Muscle layer of colon (tissue), 2 donors: ENCODE measurements around the gene HS1BP3.

Experiments used
- H3K27ac ChIP-seq: one replicate; pipeline ENCODE4 v1.7.0; 2013; ENCODE audit warnings: low read depth, mild to moderate bottlenecking, low read length, moderate library complexity
- H3K27me3 ChIP-seq, 2 donors: one replicate each; pipeline ENCODE4 v1.7.0; 2013; ENCODE audit warnings: low read length in 2 of 2, mild to moderate bottlenecking in 2 of 2; ENCODE audit not compliant: insufficient read depth in 2 of 2, control insufficient read depth in 1 of 2
- H3K36me3 ChIP-seq: one replicate; pipeline ENCODE4 v1.7.0; 2013; ENCODE audit warnings: mild to moderate bottlenecking, low read length; ENCODE audit not compliant: insufficient read depth
- H3K4me1 ChIP-seq: one replicate; pipeline ENCODE4 v1.7.0; 2013; ENCODE audit warnings: mild to moderate bottlenecking, low read length; ENCODE audit not compliant: insufficient read depth
- H3K4me3 ChIP-seq, 2 donors: one replicate each; pipeline ENCODE4 v1.7.0; 2013; ENCODE audit warnings: low read length in 2 of 2, low read depth in 1 of 2, mild to moderate bottlenecking in 1 of 2, moderate library complexity in 1 of 2
- H3K9ac ChIP-seq: one replicate; pipeline ENCODE4 v1.7.0; 2013; ENCODE audit warnings: low read length
- H3K9me3 ChIP-seq: one replicate; pipeline ENCODE4 v1.7.0; 2013; ENCODE audit warnings: mild to moderate bottlenecking, low read length
- donor health status: abdominal sarcoma.
- donor health status: Adenocarcinoma of cecum.

Gene HS1BP3, protein sequence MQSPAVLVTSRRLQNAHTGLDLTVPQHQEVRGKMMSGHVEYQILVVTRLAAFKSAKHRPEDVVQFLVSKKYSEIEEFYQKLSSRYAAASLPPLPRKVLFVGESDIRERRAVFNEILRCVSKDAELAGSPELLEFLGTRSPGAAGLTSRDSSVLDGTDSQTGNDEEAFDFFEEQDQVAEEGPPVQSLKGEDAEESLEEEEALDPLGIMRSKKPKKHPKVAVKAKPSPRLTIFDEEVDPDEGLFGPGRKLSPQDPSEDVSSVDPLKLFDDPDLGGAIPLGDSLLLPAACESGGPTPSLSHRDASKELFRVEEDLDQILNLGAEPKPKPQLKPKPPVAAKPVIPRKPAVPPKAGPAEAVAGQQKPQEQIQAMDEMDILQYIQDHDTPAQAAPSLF

DNA sequence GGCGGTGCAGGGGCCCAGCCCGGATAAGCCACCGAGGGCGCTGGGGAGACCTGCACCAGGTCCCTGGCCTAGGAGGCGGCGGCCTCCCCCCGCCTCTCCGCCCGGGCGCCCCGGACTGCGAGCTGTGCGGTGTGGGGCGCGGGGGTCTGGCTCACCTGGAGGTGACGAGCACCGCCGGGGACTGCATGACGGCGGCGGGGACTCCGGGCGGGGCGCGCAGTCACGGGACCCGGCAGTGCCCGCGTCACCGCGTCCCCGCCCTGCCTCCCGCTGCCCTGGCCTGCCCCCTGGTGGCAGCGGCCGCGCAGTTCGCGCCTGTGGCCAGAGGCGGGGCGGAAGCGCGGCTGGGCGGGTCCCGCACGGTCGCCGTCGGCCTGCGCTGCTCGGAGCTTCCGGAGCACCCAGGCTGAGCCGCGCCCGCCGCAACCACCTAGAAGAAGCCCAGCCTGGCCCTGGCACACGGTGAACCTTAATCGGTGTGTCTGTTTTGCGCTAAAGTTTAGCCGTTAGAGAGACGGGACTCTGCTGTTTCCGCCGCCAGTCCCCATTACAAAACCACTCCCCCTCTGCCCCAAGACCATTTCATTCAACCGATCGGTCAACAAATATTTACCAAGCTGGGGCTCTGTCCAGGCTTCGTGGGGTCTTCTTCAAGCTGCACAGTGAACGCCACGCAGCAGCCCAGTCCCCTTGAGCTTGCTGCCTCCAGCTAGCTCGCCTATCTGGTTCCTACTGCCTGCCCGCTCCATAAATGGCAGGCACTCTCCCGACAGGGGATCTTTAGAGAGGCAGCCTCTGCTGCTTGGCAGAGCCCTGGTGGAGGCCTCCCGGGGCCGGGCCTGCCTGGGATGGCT is at the start of gene HS1BP3:
Gene HS1BP3, minus strand, starts transcription at position 222 of the 854 bp plus-strand sequence. Its CDS starts 35 bp downstream, at position 187.
- Histone ChIP-seq H3K27me3 (no peaks in the 10 kb centered on the region), H3K4me3 (peak within 1 kb of the TSS; percentile 95 to 99), H3K27ac (peak within 1 kb of the TSS; percentile 98), H3K4me1 (peaks cover 41% of the 10 kb centered on the region), H3K9me3 (no peaks in the 10 kb centered on the region), H3K9ac (peak within 1 kb of the TSS; percentile 89), H3K36me3 (peaks cover 11% of the 10 kb centered on the region)

DNA sequence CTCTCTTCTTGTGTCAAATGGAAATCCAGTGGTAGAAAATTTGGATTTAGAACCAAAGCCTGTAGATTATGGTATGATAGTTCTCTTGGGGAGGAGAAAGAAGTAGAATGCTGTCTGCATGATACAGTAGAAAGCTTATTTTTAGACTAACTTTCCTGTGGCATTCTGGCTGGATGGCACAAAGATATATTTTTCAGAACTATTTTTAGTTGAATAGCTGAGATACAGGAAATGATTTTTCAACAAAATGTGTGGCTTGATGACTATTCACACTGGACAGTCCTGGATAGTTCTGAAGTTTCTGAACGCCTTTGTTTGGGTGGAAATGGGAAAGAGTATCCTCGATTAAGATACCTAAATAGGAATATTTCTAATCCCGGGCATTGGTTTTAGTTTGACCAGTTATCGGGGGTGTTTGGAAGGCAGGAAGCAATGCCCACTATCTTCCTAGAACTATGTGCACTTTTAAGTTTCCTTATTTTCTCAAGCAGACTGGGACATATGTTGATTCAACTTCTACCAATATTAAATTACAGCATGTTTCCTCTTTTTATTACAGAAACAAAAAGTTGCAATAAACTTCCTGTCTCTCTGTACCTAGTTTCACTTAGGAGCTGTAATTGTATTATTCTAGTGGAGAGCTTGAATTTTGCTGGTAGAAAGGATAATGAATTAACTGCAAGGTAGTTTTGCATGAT is 48.2 kb upstream of the HS1BP3 start:
- no peaks in the 10 kb centered on the region for H3K4me1 ChIP-seq
- H3K4me3 ChIP-seq = no peak overlapping the region
- no peaks in the 10 kb centered on the region for H3K27me3 ChIP-seq
- H3K36me3 ChIP-seq = no peaks in the 10 kb centered on the region
- no peak overlapping the region for H3K27ac ChIP-seq
- no peak overlapping the region for H3K9ac ChIP-seq
- no peaks in the 10 kb centered on the region for H3K9me3 ChIP-seq

DNA sequence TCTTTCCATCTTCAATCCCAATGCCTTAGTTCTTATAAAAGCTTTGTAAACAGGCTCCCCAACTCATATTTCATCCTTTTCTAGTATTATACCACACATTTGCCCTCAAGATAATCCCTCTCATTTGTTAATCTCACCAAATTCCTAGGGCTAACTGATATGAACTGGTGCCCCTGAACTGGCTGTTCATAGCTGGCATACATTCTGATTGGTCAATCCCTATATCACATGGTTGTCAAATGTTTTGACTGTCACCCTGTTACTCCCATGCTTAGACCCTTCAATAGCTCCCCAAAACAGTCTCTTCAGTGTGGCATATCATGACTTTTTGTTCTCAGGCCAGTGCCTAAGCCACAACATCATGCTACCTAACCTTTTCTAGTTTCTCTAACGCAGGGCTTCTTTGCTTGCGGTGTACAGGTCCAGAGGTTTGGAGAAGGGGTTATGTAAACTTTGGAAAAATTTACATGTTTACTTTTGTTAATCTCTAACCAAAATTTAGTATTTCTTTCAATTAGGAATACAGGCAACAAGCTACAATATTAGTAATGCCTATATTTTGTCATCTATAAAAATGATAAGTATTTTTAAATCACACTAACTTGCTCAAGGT is 46.5 kb upstream of the HS1BP3 start:
- Histone ChIP-seq H3K4me3 (no peak overlapping the region), H3K27ac (no peak overlapping the region), H3K36me3 (no peaks in the 10 kb centered on the region), H3K9me3 (no peaks in the 10 kb centered on the region), H3K27me3 (no peaks in the 10 kb centered on the region), H3K9ac (no peak overlapping the region), H3K4me1 (no peaks in the 10 kb centered on the region)

DNA sequence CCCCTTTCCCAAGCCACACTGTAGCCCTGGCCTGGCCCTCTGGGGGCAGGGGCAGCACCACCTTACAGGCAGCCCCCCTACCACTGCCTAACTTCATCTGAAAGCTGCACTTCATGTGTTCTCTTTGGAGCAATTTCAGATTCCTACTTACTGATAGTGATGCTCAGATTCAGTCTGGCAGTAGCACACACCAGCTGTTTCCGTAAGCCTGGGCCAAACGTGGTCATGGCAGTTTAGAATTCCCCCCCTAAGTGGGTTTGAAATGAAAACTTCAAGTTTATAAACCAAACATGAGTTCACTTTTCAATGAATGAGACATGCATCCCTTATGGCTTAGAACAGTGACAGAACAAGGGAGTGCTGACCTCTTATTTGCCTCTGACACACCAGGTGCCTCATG is 45.5 kb upstream of the HS1BP3 start:
- H3K9ac ChIP-seq = no peak overlapping the region
- H3K4me1 ChIP-seq = no peaks in the 10 kb centered on the region
- H3K4me3 ChIP-seq = no peak overlapping the region
- H3K27me3 ChIP-seq = no peaks in the 10 kb centered on the region
- H3K27ac ChIP-seq = no peak overlapping the region
- no peaks in the 10 kb centered on the region for H3K36me3 ChIP-seq
- H3K9me3 ChIP-seq = no peaks in the 10 kb centered on the region

DNA sequence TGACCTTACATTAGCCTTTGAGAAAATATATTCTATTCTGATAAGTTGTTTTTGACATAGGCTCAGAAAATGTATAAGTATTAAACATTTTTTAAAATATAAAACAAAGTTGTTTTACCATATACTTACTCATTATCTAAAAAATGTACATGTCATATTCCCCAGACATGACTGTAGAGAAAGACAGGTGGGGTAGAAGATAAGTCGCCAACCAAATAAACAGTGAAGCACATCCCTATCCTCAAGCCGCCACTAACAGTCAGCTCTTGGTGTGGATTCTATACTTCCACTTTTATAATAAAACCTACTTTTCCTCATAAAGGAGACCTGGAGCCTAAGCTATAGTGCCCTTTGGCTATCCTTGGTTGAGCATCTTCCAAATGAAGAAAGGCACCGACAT is 42.4 kb upstream of the HS1BP3 start:
- Histone ChIP-seq H3K27ac (no peak overlapping the region), H3K4me1 (no peaks in the 10 kb centered on the region), H3K27me3 (no peaks in the 10 kb centered on the region), H3K9me3 (no peaks in the 10 kb centered on the region), H3K4me3 (no peak overlapping the region), H3K9ac (no peak overlapping the region), H3K36me3 (peaks cover 2% of the 10 kb centered on the region)

DNA sequence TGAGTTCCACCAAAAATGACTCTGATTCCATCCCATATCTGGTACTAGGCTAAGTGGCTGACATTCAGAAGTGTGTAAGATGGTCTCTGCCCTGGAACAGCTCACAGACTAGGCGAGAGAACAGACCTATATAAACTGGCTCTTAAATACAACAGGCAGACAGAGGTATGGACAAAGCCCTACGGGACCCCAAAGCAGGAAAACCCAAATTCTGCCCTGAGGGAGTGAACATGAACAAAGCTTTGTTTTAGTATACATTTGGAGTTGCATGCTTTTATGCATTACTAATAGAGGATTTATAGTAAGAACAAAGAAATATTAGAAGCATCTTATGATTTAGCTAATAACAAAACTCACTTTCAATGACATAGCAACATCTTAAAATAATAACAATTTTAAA is 41.2 kb upstream of the HS1BP3 start:
- Histone ChIP-seq H3K4me1 (no peaks in the 10 kb centered on the region), H3K4me3 (no peak overlapping the region), H3K9ac (no peak overlapping the region), H3K36me3 (peaks cover 6% of the 10 kb centered on the region), H3K27ac (no peak overlapping the region), H3K27me3 (no peaks in the 10 kb centered on the region), H3K9me3 (no peaks in the 10 kb centered on the region)

DNA sequence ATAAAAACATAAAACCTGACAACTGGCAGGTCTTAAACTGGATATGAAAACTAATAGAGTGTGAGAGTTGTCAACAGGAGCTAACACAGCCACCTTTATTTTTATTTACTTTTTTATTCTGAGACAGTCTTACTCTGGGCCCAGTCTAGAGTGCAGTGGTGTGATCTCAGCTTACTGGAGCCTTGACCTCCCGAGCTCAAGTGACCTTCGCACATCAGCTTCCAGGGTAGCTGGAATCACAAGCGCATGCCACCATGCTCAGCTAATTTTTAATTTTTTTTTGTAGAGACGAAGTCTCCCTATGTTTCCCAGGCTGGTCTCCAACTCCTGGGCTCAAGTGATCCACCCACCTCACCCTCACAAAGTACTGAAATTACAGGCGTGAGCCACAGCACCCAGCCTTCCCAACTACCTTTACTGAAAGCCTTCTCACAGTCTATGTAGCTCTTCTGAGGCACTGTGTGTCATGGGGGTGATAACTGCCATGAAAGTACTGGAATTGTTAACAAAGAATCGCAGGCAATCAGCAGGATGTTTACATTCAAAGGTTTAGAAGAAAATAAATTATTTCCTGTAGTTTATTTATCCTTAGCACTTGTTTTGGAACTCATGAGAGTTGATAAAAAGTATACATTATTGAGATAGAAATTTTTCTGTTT is 40.3 kb upstream of the HS1BP3 start:
- no peak overlapping the region for H3K27ac ChIP-seq
- no peak overlapping the region for H3K4me3 ChIP-seq
- no peaks in the 10 kb centered on the region for H3K27me3 ChIP-seq
- no peaks in the 10 kb centered on the region for H3K9me3 ChIP-seq
- peaks cover 9% of the 10 kb centered on the region for H3K36me3 ChIP-seq
- no peak overlapping the region for H3K9ac ChIP-seq
- H3K4me1 ChIP-seq = no peaks in the 10 kb centered on the region

DNA sequence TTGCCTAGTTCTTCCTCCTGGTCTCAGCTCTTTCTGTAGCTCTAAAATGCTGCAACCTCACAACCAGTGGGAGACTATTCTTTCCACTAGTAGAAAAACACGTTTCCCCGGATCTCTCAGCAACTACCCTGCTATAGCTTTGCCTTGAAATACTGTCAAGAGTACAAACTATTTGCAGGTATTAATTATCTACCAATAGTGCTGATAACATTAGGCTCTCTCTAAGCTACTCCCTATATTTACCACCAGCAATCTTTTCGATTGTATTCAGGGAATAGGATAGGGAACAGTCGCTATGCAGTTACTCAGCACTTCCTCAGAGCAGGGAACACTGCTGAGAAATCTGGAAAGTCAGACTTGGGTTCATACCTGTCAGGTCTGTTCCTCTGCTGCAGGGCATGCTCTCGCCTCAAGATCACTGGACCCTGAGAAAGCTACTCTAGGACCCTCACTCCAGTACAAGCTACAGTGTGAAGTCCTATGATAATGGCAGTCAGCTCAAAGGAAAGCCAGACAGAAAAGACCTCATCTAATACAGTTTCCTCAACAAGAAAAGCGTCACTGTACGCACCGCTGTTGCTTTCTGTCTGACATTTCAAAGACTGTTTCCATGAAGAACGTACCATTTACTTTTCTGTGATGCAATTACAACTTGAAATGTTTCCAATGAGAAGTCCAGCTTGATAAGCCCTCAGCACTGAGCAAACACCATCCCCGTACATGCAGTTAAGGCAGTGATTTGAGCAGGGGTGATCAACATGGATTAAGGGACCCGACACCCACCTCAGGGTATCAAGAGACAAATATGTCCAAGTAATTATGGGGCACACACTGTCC is 38.7 kb upstream of the HS1BP3 start:
- no peaks in the 10 kb centered on the region for H3K4me1 ChIP-seq
- no peaks in the 10 kb centered on the region for H3K9me3 ChIP-seq
- peaks cover 20% of the 10 kb centered on the region for H3K36me3 ChIP-seq
- no peak overlapping the region for H3K27ac ChIP-seq
- no peak overlapping the region for H3K4me3 ChIP-seq
- H3K9ac ChIP-seq = no peak overlapping the region
- H3K27me3 ChIP-seq = no peaks in the 10 kb centered on the region

DNA sequence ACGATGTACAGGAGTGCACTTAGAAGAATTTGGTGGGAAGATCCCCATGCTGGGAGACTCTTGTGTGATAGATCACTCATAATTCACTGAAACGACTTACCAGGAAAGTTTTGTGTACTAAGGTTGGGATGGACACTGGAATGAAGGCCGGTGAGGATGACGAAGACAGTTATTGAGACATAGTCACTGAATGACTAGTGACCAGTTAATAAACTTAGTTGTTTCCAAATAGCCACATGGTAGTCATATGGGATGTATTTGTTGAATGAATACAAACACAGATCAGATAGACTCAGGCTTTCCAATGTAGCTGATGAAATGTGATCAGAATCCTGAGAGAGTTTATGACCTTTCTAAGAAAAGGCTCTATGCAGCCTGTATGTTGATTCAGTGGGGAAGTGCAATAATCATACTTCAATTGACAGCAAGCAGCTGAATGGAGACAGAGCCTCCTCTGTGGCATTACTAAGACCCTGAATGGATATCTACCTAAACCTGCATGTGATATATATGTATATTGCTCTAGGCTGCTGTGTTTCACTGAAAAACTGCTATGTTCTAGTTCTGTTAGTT is 36.4 kb upstream of the HS1BP3 start:
- H3K4me1 ChIP-seq = no peaks in the 10 kb centered on the region
- peaks cover 29% of the 10 kb centered on the region for H3K36me3 ChIP-seq
- H3K9me3 ChIP-seq = no peaks in the 10 kb centered on the region
- H3K27me3 ChIP-seq = no peaks in the 10 kb centered on the region
- no peak overlapping the region for H3K4me3 ChIP-seq
- H3K27ac ChIP-seq = no peak overlapping the region
- H3K9ac ChIP-seq = no peak overlapping the region

DNA sequence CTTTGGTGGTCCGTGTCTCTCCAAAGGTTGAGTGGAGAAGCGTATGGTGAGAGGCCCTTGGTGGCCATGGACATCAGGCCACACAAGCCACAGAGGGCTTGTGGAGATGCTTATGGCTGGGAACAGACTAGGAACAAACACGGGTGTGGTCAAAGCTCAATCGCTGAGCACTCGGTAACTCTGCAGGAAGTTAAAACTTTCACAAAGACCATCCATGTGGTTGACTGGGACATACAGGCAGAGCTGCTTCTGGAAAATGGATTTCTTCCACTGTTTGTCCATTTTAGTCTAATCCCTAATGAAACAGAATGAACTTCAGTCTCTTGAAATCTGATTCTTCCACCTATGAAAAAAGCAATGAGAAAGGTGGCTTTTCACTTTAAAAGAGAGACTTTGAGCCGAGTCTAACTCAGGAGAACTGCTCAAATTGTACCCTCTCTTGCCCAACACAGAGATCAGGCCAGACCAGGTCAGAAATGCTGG is 33.7 kb upstream of the HS1BP3 start:
- H3K27me3 ChIP-seq = no peaks in the 10 kb centered on the region
- no peak overlapping the region for H3K27ac ChIP-seq
- no peak overlapping the region for H3K9ac ChIP-seq
- H3K4me1 ChIP-seq = no peaks in the 10 kb centered on the region
- H3K36me3 ChIP-seq = peaks cover 30% of the 10 kb centered on the region
- no peaks in the 10 kb centered on the region for H3K9me3 ChIP-seq
- H3K4me3 ChIP-seq = no peak overlapping the region
